T-helper 1 cell (primary cell): Measurements from ENCODE around the gene MPI.

Experiments
- DNase-seq, 5 donors: peaks; one replicate each; pipeline ENCODE4 v3.0.0-alpha.2; 2012 to 2020
- total RNA-seq, 4 donors: gene quantifications; one replicate each; lab custom pipeline; 2026; lab: John Stamatoyannopoulos, UW

The MPI gene, protein sequence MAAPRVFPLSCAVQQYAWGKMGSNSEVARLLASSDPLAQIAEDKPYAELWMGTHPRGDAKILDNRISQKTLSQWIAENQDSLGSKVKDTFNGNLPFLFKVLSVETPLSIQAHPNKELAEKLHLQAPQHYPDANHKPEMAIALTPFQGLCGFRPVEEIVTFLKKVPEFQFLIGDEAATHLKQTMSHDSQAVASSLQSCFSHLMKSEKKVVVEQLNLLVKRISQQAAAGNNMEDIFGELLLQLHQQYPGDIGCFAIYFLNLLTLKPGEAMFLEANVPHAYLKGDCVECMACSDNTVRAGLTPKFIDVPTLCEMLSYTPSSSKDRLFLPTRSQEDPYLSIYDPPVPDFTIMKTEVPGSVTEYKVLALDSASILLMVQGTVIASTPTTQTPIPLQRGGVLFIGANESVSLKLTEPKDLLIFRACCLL
- 28.6 to 63.3 (median 45.5) reads per million in 4 donors for total RNA-seq

DNA sequence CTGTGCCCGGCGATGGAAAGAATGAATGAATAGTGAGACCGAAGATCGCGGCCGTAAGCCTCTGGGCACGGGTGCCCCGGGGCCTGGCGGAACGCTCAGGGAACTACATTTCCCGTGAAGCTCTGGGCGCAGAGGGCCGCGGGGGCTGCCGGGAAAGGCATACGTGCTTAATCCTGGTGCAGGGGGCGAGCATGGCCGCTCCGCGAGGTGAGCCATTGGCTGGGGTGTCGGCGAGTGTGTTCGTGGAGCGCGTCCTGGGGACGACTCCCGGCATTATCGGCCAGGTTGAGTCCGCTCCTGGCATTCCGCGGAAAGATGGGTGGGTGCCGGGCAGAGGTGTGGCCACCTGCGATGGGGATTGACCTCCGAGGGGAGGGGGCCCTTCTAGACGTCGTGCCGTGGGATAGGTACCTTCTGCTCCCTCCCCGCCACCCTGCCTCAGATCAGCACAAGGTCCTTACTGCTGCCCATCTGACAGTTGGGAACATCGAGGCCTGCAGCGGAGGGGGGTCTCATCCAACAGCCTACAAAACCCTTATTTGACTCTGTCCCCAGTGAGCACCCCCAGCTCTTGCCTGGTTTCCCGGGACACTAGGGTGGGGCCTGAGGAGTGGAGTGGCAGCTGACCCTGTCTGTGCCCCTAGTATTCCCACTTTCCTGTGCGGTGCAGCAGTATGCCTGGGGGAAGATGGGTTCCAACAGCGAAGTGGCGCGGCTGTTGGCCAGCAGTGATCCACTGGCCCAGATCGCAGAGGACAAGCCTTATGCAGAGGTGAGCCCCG is at the start of gene MPI:
Gene MPI, plus strand, starts transcription at position 160 of the 782 bp plus-strand sequence. Its CDS starts 32 bp downstream, at position 192.
- DNase-seq: peak; percentile 64 to 83 (median 79)

DNA sequence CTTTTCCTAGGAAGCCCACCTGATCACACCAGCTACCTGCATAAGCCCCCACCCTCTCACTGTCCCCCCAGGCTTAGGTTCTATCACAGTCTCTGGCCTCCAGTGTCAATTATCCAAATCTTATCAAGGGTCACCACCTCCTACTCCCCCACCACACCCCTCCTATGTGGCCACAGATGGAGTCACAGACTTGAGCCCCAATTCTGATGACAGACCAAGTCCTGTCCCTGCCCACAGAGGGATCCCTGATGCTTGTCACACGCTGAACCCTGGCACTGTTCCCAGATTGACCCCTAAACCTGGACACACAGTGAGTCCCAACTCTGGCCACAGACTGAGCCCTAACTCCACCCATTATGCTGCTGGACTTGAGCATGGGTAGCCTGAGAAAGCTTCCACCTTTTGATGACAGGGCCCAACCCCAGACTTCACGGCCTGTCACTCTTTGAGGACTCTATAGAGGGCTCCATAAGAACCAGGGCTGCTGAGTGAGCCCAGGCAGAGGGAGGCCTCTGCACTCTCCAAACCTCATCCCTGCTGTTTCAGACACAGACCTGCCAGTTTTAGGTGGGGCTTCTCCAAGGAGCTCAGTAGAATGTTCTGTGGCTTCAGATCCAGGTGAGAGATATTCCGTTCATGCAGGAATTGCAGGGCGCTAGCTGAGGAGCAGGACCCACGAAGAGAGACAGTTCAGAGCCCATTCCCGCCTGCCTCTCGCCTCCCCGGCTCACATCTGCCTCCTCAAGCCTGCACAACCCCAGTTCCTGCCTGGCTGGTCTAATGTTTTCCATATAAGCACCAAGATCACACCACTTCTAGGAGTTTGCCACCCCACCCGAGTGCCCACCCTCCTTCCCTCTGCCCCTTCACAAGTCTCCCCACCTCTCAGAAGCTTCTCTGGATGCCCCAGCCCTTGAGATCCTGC is 48.7 kb upstream of the MPI start:
- DNase-seq: no peak

DNA sequence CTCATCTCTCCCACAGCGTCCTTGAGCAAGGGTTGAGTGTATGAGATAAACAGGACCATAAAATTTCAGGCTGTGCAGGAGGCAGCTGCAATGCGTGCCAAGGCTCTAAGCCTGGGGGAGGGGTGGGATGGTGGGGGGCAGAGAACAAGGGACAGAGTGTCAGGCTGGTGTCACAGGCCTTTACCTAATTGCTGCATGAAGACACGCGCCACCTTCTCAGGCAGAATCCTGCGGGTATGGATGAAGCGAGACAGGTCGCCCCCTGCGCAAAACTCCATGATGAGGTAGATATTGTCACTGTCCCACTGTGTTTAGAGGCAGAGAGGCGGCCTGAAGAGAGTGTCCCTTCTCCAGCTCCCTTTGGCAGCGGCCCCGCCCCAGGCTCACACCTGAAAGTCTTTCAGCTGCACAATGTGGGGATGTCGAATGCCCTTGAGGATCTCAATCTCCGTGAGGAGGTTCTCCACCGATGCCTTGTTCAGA is 47.9 kb upstream of the MPI start:
- DNase-seq: no peak

DNA sequence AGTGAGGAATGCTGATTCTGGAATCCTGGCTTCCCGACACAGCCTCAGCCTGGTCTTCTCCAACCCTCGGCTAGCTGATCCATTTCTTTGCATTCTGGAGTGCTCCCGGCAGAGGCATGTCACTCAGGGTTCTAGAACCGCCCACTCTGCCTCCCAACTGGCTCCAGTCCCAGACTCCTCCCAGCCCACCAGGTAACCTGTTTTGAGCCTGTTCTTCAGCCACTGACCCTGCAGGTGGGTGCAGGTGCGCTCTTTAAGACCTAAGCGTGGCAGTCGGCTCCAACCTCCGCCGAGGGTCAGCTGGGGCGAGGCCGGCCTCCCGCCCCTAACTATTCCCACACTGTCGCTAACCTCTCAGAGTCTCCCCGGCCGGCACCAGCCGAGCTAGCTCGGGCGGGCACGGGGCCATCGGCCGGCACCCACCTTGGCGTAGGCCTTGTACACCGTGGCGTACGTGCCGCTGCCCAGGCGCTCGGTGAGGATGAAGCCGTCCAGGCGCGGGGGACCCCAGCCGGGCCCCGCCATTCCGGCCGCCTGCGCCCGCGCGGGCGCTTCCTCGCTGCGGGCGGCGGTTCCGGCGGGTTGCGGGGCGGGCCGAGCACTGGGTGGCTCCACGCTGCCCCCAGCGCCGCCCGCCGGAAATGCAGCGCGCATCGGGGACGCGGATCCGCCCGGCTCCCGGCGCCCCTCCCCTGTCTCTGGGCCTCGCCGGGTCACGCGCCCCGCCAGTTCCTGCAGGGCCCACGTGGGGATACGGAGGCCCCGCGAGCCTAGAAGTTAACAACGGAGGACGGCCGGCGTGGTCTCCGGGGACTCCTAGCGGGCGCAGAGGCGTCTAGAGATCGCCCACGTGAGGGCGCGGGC is 47.0 kb upstream of the MPI start, which contains the start of gene ULK3:
Gene ULK3, minus strand, starts transcription at position 576 of the 864 bp plus-strand sequence. Its CDS starts 51 bp downstream, at position 525.
- DNase-seq: peak; percentile 87 to 94 (median 89)

DNA sequence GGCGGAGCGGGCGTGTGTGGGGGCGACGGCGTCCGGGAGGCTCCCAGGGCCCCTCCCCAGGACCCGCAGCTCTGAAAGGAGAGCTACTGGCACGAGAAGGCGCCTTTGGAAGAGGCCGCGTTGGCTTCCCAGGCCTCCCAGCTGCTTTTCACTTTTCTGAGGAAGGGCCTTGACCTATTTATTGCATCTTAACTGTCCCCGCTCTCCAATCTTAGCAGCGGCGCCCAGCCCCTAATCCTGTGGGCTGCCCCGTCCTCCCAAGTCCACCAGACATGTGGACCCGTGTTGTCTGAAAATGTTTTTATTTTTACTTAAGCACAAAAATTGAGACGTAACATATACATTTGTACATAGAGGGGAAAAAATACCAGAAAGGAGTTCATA is 46.4 kb upstream of the MPI start:
- DNase-seq: no peak

DNA sequence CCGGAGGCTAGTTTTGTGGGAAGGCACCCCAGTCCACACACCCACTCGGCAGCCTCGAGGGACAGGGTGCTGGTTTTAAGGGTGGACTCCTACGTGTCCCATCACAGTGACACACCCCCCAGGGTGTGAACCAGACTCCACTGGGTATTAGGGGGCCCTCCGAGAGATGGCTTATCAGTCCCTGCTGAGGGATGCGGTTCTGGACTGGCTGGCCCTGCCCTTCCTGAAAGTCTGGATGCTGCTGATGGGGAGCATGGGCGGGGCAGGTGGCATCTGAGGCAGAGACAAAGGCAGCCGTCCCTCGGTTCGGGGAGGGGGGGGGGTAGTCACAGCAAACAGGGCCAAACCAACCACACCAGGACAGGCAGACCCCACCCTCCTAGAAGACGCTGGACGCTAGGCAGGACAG is 45.9 kb upstream of the MPI start:
- no peak for DNase-seq

DNA sequence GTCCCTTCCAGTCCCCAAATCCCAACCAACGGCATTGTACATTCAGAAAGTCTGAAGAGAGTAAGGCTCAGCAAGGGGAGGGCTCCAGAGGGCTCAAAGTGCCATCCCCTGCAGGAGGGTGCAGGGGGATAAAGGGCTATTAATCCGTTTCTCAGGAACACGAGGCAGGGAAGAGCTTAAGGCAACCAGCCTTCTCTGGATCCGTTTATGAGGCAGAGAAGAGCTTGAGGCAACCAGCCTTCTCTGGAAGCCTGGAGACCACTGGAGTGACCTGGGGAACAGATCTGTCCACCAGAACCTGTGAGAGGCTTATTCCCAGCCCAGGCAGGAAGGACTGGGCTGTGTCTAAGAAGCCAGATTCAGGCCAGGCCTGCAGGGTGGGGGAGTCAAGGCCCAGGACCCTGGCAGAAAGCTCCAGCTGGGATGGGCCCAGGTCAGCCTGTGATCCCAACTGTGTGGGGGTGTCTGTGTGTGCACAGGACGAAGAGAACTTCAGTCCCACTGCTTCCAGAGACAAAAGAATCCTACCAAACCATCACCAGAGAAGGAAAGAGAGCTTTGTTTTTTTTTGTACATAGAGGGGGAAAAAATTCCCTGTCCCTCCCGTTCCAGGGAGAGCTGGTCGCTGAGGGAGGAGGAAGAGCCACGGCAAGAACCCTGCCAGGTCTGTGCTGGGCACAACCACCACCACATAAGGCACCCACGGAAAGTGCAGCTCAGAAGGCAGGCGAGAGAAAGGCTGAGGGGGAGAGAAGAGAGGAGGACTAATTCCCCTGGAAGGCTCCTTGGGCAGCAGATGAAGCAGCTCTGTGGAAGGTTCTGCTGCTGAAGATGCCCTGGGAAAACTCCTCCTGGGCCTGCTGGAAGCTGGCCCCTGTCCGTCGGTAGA is 45.3 kb upstream of the MPI start:
- DNase-seq: peak in 1 of 5 donors; percentile 29

DNA sequence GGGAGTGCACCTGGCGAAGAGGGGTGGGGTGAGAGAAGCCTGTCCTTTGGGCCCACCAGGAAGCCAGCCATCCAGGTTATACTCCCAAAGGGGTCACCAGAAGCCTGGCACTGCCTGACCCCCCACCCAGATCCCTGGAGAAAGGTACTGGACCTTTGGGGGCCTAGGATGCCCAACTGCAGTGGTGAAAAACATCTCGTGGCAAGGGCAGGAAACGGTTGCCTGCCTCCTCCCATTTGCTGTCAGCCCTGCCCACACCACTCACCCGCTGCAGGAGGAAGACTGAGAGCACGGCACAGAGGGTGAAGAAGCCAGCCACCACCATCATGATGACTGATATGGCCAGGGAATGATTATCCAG is 44.7 kb upstream of the MPI start:
- DNase-seq: peak in 3 of 5 donors; percentile 27 to 81 (median 40)

DNA sequence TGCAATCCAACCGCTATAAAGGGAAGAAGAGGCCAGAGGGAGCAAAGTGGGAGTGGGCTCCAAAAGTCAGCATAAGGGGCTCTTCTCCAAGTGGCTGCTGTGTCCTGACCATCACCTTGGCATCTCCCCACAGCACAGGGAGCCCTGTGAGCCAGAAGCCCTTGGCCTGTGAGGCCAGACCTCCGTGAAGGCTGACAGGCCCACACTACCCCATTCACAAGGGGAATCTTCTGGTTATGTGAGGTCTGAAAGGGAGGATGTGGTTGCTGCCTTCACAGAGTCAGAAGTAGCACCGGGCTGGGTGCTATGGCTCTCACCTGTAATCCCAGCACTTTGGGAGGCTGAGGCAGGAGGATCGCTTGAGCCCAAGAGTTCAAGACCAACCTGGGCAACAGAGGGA is 44.3 kb upstream of the MPI start:
- peak in 1 of 5 donors; percentile 60 for DNase-seq

DNA sequence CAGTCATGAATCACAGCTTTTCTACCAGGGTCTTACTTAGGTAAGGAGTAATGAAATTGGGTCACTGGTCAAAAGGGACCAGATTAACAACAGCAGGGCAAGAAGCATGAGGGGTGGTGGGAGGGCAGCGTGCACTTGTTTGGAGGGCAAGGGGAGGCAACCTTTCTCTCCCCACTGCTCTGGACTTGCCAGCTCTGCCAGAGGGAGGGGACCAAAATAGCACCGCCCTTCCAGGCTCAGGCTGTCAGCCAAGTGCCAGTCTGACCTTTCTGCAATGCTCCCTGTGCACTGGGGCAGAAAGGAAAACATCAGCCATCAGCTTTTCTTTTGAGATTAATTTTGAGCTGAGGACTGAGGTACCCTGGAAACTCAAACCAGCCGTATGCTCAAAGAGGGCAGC is 42.4 kb upstream of the MPI start:
- no peak for DNase-seq

DNA sequence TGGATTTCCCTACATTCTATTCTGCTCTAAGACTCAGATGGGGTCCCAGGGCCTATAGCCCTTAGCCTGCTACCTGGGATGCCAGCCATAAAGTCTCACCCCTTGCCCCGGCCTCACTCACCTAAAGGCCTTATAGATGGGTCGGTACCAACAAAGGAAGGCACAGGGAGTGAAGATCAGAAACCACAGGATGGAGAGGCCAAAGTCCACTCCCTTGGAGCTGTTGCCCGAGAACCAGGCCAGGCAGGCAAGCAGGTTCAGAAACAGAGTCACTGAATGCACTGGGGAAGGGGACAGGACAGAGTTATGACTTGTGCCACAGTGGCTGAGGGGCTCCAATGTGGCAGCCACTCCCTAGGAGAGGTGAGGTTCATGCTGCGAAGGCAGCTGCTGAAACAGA is 39.4 kb upstream of the MPI start:
- DNase-seq: no peak

DNA sequence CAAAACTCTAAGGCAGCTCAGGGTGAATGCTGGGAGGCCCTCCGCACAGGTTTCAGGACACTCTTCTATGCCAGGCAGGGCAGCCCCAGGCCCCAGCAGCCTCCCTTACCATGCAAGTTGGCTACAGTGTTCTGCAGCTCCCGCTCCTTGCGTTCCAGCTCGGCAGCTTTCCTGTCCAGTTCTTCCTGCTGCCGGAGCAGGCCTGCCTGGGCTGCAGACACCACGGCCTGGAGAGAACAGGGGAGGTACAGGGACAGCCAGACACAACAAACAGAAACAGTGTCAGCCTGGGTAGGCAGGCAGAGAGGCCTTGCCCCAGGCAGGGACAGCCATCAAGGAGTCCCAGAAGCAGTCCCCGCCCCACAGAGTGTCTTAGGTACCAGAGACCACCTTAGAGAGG is 37.9 kb upstream of the MPI start:
- no peak for DNase-seq

DNA sequence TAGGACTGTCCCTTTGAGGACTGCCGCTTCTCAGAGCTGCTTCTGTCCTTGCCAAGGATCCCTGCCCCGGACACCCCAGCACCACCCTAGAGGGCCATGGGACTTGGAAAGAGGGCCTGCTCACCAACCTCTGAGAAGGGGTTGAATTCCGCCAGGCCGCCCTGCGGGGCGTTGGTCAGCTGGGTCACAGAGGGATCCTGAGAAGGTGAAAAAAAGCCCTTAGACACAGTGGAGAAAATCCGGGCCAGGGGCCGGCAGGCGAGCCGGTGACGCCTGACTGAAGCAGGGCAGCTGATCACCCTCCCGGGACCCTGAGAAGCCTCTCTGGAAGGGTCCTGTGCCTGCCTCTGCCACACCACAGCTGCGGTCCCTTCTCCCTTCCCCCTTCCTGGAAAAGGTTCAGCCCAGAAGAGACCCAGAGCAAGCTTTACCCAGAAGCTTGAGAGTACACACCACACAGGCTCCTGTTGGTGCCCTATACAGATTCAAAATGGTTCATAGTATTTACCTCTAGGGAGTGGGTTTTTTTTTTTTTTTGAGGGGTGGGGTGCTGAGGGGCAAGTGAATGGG is 35.3 kb upstream of the MPI start:
- DNase-seq: no peak

DNA sequence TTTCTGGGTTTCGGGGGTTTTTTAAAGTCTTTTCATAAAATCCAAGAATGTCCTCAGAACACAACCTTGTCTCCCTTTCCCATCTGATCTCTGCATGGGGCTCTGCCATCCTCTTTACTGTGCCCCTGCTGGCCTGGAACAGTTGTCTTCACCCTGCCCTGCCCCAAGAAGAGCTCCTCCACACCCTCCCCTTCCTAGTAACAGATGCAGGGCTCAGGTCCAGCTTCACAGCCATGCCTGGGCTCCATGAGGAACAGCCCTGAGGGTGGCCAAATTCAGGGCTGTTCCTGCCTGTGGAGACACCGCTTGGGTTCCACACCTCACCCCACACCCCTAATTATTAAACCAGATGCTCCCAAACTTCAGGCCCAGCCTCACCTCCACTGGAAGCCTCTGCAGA is 34.0 kb upstream of the MPI start:
- DNase-seq: no peak

DNA sequence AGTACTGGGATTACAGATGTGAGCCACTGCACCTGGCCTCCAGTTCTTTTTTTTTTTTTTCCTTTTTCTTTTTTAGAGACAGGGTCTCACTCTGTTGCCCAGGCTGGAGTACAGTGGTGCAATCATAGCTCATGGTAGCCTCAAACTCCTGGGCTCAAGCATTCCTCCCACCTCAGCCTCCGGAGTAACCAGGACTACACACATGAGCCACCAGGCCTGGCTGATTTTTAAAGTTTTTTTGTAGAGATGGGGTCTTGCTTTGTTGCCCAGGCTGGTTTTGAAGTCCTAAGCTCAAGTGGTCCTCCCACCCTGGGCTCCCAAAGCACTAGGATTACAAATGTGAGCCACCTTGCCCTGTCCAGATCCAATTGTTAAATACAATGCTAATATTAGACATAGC is 33.3 kb upstream of the MPI start:
- DNase-seq: no peak

DNA sequence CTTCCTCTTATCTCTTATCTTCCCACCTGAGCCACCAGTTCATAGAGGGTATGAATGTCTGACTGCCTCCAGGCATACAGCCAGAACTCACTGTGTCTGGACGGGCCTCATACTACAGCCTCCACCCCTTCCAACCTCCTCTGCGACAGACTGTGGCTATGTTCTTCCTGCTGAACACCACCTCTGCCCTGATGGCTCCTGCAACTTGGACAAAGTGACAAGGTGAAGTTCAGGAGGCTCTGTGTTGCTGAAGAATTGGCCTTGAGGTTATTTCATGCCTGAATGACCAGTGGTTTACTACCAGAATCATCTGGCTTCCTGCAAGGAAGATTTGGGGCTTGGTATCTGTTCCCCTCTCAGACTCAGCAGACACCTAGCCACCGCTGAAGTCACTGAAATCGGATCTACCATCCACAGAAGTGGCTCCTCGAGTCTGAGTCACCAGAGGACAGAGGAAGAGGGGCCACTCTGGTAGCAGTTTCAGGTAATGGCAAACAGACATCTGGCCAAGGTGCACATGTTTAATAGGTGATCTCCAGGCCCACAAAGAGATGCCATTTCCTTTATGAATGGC is 32.7 kb upstream of the MPI start:
- no peak for DNase-seq

DNA sequence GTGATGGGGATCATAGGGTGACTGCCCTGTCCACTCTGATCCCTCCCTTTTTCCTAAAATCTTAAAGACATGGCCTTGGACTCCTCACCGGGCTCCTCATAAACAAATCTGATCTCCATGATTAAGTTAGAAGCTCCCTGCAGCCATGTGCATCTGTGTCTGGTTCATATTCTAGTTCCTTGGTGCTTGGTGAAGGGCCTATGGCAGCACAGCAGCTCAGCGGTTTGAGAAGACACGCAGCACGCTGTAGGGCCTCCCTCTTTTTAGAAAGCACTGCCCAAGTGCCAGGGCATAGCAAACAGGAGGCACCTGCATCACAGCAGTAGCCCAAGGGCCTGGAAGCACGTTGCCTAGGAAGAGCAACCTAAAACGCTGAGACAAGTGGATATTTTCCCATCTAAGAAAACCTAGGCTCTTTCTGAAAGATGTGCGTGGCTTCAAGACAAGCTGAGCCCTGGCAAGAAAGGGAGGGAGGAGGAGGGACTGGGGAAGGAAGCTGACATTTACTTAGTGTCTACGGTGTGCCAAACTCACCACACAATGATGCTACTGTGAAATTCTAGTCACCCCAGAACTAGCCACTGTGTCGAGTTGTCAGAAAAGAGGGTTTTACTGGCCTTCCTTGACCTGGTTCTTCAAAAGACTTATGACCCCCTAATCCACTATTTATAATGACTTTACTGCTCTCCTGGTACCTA is 32.0 kb upstream of the MPI start:
- DNase-seq: no peak

DNA sequence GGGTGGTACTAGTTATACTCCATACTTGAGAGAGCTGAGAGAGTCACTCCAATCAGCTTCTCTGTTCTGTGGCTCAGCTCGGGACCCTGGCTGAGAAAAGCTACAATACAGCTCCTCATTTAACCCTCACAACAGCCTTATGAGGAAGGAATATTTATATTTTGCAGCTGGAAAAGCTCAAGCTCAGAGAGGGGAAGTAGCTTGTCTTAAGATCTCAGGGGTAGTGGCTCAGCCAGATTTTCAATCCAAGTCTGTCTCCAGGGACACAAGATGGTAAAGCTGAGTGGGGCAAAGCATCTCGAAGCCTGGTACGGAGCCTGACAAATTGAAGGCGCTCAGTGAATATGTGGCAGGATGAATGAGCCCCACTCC is 31.5 kb upstream of the MPI start:
- DNase-seq: no peak
